Adrenal gland (tissue), 12 donors: ENCODE results near the gene TYMP. TPM values are rescaled to one million over a fixed set of nuclear protein-coding genes. Genes with fewer than 3 reads are reported as not detected.

Experiments
- DNase-seq, 7 donors: peaks; one replicate each; pipeline ENCODE4 v3.0.0-alpha.2; 2019 to 2020
- H3K27ac ChIP-seq, 5 donors: fragments of 200-600 bp; sonication (generic) in 4 of 5; 1 replicate in 3 of 5; 2 replicates in 2 of 5; pipeline versions ENCODE4 v1.5.1 to v1.8.0; 2016 to 2020; ENCODE audit warnings: mild to moderate bottlenecking in 1 of 5
- H3K27me3 ChIP-seq: fragments of 200-600 bp; 2 replicates; pipeline ENCODE4 v1.8.0; 2021
- H3K36me3 ChIP-seq, 2 donors: fragments of 200-600 bp; replicated peaks in 1 of 2; 1 replicate in 1 of 2; 2 replicates in 1 of 2; pipeline versions ENCODE4 v1.5.1 to v1.8.0; 2018 to 2022
- H3K4me1 ChIP-seq, 2 donors: fragments of 200-600 bp; replicated peaks in 1 of 2; 1 replicate in 1 of 2; 2 replicates in 1 of 2; pipeline versions ENCODE4 v1.5.1 to v1.8.0; 2018 to 2021
- H3K4me3 ChIP-seq, 4 donors: fragments of 200-600 bp; sonication (generic) in 3 of 4; one replicate each; pipeline ENCODE4 v1.5.1; 2016 to 2018
- H3K9me3 ChIP-seq, 3 donors: fragments of 200-600 bp; sonication (generic) in 1 of 3; replicated peaks in 1 of 3; 1 replicate in 2 of 3; 2 replicates in 1 of 3; pipeline versions ENCODE4 v1.5.1 to v1.8.0; 2016 to 2021
- POLR2A ChIP-seq, 2 donors: fragments of 450-650 bp; IDR thresholded peaks; one replicate each; pipeline ENCODE4 v1.6.1; 2017; ENCODE audit warnings: antibody characterized with exemption in 2 of 2, mild to moderate bottlenecking in 2 of 2, moderate library complexity in 1 of 2
- WGBS, 4 donors: extraction: QIAGEN DNeasy Blood & Tissue Kit in 2 of 4; methylation state at CpG; one replicate each; pipeline versions ENCODE4 v1.1.5 to v1.1.7; 2013 to 2017; 5-methylcytosine and 5-hydroxymethylcytosine counted together
- intact Hi-C, 2 donors: fragments of 100-400 bp; cut with DNase I; formaldehyde crosslinking; loops; one replicate each; pipeline versions ENCODE4 v1.14.1 to v1.15.0; 2022 to 2023
- polyA plus RNA-seq, 3 donors: library from polyadenylated mRNA; stranded (reverse); fragments of 200-250 nt in 2 of 3; fragments of 350-450 nt in 1 of 3; fragmentation: Illumina TruSeq in 1 of 3; extraction: RNeasy Lipid Tissue Mini Kit (QIAGEN cat#74804) in 1 of 3; gene quantifications; one replicate each; pipeline ENCODE4 v1.2.3, GENCODE V29; 2013 to 2014
- total RNA-seq, 9 donors: library from RNA; depleted of rRNA in 4 of 9; stranded (reverse); fragments of >200 nt in 4 of 9; fragments of 120-200 nt in 1 of 9; fragmentation: NEBNext Ultra II Directional in 1 of 9; extraction: Animal tissue kit (Norgen Biotek cat#: 25700) in 1 of 9; gene quantifications; one replicate each; pipeline versions ENCODE4 v1.1.0 to v1.2.4, GENCODE V29; 2013 to 2023
- TF ChIP-seq, protein P1 (sequence below), 6 experiments: fragments of 450-650 bp in 4 of 6; fragments of 200-600 bp in 2 of 6; sonication (generic) in 1 of 6; IDR thresholded peaks; 1 replicate in 5 of 6; 2 replicates in 1 of 6; pipeline versions ENCODE4 v1.5.1 to v1.8.0; 2016 to 2021; ENCODE audit warnings: antibody characterized with exemption in 6 of 6, mild to moderate bottlenecking in 2 of 6, moderate library complexity in 1 of 6
- donor health status: healthy with polysubstance abuse.
- donor health status: Bipolar disorder and iron deficiency.
- donor health status: DM: yes; HTN: yes; CAD: no.
- donor health status: DM: no; HTN: no; CAD: no.
- donor health status: DM: no; HTN: no; CAD: no.
- donor health status: DM: yes; HTN: yes; CAD: no.

TYMP gene
- total and polyA plus RNA-seq, 12 donors: 1.9 to 152 (median 64.5) TPM

DNA sequence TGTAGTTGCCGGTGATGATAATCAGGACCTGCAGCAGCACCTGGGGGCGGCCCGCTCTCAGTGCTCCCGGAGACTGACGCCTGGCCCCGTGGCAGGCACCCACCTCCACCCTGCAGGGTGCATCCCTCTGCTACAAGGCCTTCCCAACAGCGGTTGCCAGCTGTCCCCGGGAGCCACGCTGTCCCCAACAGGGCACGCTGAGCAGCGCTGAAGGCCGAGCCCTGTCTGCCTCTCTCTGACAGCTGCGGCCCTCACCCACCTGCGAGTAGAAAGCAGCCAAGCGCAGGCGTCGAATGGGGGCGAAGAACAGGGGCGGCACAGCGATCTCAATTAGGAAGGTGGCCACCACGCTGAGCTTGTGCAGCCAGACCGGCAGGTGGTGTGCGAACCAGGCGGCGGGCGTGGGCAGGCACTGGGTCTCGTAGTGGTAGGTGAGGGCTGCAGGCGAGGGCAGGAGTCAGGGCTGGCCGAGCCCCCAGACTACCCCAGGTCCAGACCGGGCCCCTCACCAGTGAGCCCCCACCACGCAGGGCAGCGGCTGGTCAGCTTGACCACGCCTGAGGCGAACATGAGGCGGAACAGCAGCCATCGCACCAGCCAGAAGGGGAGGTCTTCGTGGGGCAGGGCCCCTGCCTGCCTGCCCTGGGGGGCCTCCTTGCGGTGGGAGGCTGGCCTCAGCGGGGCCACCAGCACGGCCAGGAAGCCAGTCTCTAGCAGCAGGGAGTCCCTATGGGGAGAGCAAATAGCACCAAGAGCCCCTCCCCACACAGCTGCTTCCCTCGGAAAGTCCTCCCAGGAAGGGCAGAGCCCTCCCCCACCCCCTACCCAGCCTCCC, 23.8 kb downstream of the TYMP start:
- H3K4me1 ChIP-seq: peaks cover 8 to 25% of the 10 kb centered on the region in 2 donors
- H3K9me3 ChIP-seq: no peaks in the 10 kb centered on the region
- H3K27ac ChIP-seq: no peak overlapping the region
- peaks cover 0 to 32% of the 10 kb centered on the region in 2 donors for H3K36me3 ChIP-seq
- TF ChIP-seq POLR2A (IDR thresholded peaks at IDR 0.05): no peak
- TF ChIP-seq, protein P1, sequence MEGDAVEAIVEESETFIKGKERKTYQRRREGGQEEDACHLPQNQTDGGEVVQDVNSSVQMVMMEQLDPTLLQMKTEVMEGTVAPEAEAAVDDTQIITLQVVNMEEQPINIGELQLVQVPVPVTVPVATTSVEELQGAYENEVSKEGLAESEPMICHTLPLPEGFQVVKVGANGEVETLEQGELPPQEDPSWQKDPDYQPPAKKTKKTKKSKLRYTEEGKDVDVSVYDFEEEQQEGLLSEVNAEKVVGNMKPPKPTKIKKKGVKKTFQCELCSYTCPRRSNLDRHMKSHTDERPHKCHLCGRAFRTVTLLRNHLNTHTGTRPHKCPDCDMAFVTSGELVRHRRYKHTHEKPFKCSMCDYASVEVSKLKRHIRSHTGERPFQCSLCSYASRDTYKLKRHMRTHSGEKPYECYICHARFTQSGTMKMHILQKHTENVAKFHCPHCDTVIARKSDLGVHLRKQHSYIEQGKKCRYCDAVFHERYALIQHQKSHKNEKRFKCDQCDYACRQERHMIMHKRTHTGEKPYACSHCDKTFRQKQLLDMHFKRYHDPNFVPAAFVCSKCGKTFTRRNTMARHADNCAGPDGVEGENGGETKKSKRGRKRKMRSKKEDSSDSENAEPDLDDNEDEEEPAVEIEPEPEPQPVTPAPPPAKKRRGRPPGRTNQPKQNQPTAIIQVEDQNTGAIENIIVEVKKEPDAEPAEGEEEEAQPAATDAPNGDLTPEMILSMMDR (IDR thresholded peaks at IDR 0.05): no peak
- peak in 4 of 7 donors; percentile 26 to 58 (median 47) for DNase-seq
- no peaks in the 10 kb centered on the region for H3K27me3 ChIP-seq
- intact Hi-C loops: no loop called here
- H3K4me3 ChIP-seq: peak overlapping the region in 2 of 4 donors; percentile 77 to 88
- WGBS, 4 donors: 90 to 94% (median 92%) methylated on average over 15 to 41 of the region's 41 CpGs

DNA sequence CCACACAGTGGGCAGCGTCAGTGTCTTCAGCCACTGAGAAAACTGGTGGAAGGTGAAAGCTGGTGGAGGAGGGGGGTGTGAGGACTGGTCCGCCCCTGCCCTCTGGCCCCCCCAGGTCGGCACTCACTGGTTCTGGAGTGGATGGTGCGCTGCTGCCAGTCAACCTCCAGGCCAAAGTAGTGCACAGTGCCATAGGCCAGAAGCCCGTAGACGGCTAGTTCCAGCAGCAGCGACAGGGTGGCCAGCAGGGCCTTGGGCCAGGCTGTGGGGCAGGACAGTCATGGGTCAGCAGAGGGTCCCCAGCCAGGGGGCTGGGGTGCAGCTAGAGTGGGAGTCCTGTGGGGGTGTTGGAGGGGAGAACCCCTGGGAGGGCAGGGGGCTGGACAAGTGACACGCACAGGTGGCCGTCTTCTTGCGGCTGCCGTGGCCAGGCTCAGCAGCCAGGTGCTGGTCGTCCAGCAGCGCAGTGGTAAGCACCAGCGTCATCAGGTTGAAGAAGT, 24.5 kb downstream of the TYMP start:
- H3K27me3 ChIP-seq: no peaks in the 10 kb centered on the region
- intact Hi-C loops: no loop called here
- no peaks in the 10 kb centered on the region for H3K9me3 ChIP-seq
- no peak overlapping the region for H3K4me3 ChIP-seq
- no peak overlapping the region for H3K27ac ChIP-seq
- H3K4me1 ChIP-seq: peaks cover 8 to 25% of the 10 kb centered on the region in 2 donors
- DNase-seq: peak in 2 of 7 donors; percentile 17 to 38
- WGBS, 4 donors: 83 to 93% (median 89%) methylated on average over 6 to 14 of the region's 14 CpGs; no CpG with 5 or more reads in 1 of the 4 donors
- H3K36me3 ChIP-seq: peaks cover 0 to 32% of the 10 kb centered on the region in 2 donors
- TF ChIP-seq, protein P1 (IDR thresholded peaks at IDR 0.05): no peak
- TF ChIP-seq POLR2A (IDR thresholded peaks at IDR 0.05): no peak

DNA sequence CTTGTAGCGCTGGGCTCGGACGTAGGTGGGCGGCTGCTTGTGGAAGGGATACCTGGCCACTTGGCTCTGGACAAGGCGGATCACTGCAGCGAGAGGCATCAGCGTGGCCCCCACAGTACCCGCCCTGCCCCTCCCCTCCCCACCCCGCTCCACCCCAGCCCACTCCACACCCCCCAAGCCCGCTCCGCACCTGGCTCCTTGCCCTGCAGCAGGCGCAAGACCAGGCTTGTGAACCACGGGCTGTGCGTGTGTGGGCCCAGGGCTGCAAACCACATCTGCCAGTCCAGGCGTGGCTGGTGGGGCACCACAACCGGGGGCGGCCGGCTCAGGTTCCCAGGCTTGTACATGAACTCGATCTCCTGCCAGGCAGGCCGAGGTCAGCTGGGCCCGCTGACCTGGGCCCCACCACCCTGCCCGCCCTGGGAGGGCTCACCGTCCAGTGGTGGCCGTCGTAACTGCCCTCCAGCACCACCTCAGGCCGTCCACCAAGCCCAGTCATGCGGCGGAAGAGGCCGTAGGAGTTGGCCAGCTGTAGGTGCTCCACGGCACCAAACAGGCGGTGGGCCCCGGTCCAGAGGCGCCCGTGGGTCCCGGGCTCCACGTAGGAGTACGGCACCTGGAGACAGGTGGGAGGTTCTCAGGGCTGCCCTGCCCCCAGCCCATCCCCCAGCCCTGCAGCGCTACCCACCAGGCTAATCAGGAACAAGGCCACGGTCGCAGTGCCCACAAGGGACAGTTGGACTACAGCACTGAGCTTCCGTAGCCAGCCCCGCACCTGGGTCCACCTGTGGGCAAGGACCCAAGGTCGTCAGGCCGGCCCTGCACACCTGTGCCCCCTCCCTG, 25.2 kb downstream of the TYMP start:
- Histone ChIP-seq H3K27ac (no peak overlapping the region), H3K36me3 (peaks cover 0 to 32% of the 10 kb centered on the region in 2 donors), H3K4me1 (peaks cover 8 to 25% of the 10 kb centered on the region in 2 donors), H3K27me3 (no peaks in the 10 kb centered on the region), H3K4me3 (no peak overlapping the region), H3K9me3 (no peaks in the 10 kb centered on the region)
- 94 to 100% (median 97%) methylated on average over 1 to 44 of the region's 44 CpGs for WGBS, 4 donors
- TF ChIP-seq, protein P1 (IDR thresholded peaks at IDR 0.05): no peak
- no peak for TF ChIP-seq POLR2A (IDR thresholded peaks at IDR 0.05)
- DNase-seq: peak in 2 of 7 donors; percentile 24 to 31
- intact Hi-C loops: no loop called here
